Type B pancreatic cell (in vitro differentiated cells): ENCODE measurements around the gene FMN1. TPM values are rescaled to one million over a fixed set of nuclear protein-coding genes. Genes with fewer than 3 reads are reported as not detected.

Experiments
- DNase-seq: peaks from one replicate; pipeline ENCODE4 v3.0.0; 2021; ENCODE audit warnings: mixed read lengths; ENCODE audit not compliant: unreplicated experiment; ENCODE audit errors: extremely low spot score
- H3K27ac Mint-ChIP-seq: 2 replicates; pipeline ENCODE4 v1.8.0; 2021; ENCODE audit warnings: mild to moderate bottlenecking, mixed read lengths
- H3K27me3 Mint-ChIP-seq: 2 replicates; pipeline ENCODE4 v1.8.0; 2021; ENCODE audit warnings: mixed read lengths
- H3K36me3 Mint-ChIP-seq: 2 replicates; pipeline ENCODE4 v1.8.0; 2021; ENCODE audit warnings: mixed read lengths
- H3K4me1 Mint-ChIP-seq: one replicate; pipeline ENCODE4 v1.8.0; 2021; ENCODE audit warnings: mixed read lengths; ENCODE audit not compliant: unreplicated experiment
- H3K4me3 Mint-ChIP-seq: 2 replicates; pipeline ENCODE4 v1.8.0; 2021; ENCODE audit warnings: mild to moderate bottlenecking, mixed read lengths
- H3K9me3 Mint-ChIP-seq: 2 replicates; pipeline ENCODE4 v1.8.0; 2021; ENCODE audit warnings: mixed read lengths
- total RNA-seq: library from RNA; stranded (reverse); gene quantifications from 2 replicates; pipeline ENCODE4 v1.2.1, GENCODE V29; 2021; ENCODE audit warnings: low replicate concordance
- TF ChIP-seq, protein P1 (sequence below): fragments of 200-600 bp; sonication (generic); conservative IDR thresholded peaks from 2 replicates; pipeline ENCODE4 v1.5.0; 2021; ENCODE audit warnings: antibody characterized with exemption, mild to moderate bottlenecking

Gene FMN1
- total RNA-seq, 1 donor from 2014 or later, result 22.1 TPM

DNA sequence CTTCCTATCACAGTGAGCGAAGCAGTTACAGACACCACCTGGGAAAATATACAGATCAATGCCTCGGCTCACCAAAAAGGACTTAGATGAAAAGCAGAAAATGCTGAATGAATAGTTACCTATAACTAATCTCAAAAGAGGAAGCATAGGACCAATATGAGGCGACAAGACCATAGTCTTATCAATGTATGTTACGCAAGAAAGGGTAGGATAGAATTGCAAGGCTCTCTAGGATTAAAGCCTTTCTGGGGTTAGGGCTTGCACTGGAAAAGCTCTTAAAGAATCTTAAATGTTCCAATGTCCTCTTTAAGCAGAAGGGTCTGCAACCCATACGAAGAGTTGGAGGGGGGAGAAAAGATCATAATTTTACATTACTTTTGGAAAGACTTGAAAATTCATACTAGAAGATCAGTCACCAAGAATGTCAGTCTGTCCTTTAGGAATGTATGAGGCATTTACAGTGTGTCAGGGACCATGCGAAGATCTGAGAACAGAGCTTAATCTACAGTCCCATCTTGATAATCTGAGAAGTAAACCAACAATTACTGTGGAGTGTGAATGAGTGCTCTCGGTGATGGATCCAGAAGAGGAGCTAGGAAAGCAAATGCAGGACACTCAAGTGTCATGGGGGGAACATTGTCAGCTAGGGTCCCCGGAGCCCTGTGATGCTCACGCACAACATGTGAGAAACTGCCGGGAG, 290.8 kb downstream of the FMN1 start:
- Mint-ChIP-seq H3K4me1 (peaks cover 13% of the 10 kb centered on the region), H3K4me3 (no peak overlapping the region), H3K27ac (no peak overlapping the region), H3K9me3 (no peaks in the 10 kb centered on the region), H3K27me3 (no peaks in the 10 kb centered on the region), H3K36me3 (peaks cover 12% of the 10 kb centered on the region)
- no peak for DNase-seq
- TF ChIP-seq, protein P1, sequence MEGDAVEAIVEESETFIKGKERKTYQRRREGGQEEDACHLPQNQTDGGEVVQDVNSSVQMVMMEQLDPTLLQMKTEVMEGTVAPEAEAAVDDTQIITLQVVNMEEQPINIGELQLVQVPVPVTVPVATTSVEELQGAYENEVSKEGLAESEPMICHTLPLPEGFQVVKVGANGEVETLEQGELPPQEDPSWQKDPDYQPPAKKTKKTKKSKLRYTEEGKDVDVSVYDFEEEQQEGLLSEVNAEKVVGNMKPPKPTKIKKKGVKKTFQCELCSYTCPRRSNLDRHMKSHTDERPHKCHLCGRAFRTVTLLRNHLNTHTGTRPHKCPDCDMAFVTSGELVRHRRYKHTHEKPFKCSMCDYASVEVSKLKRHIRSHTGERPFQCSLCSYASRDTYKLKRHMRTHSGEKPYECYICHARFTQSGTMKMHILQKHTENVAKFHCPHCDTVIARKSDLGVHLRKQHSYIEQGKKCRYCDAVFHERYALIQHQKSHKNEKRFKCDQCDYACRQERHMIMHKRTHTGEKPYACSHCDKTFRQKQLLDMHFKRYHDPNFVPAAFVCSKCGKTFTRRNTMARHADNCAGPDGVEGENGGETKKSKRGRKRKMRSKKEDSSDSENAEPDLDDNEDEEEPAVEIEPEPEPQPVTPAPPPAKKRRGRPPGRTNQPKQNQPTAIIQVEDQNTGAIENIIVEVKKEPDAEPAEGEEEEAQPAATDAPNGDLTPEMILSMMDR, result no peak

DNA sequence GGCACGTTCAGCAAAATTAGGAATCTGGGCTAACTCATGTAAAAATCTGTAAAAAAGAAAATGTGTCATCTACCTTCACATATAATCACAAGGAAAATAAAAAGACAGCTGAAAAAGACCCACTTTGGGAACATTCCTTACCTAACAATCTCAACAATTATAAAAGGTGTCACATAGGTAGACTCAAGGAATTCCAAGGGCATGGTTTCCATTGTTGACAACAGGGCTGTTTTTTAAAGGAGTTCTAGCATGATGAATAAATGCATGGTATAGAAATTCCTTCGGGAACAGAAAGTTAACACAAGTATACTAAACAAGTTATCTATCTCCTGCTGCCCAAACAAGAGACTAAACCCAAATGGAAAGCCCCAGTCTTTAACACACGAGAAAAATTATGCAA, 292.5 kb downstream of the FMN1 start:
- peaks cover 20% of the 10 kb centered on the region for H3K36me3 Mint-ChIP-seq
- no peaks in the 10 kb centered on the region for H3K27me3 Mint-ChIP-seq
- TF ChIP-seq, protein P1, result no peak
- no peak for DNase-seq
- H3K9me3 Mint-ChIP-seq, result no peaks in the 10 kb centered on the region
- H3K4me3 Mint-ChIP-seq, result no peak overlapping the region
- H3K4me1 Mint-ChIP-seq, result peaks cover 16% of the 10 kb centered on the region
- no peak overlapping the region for H3K27ac Mint-ChIP-seq

DNA sequence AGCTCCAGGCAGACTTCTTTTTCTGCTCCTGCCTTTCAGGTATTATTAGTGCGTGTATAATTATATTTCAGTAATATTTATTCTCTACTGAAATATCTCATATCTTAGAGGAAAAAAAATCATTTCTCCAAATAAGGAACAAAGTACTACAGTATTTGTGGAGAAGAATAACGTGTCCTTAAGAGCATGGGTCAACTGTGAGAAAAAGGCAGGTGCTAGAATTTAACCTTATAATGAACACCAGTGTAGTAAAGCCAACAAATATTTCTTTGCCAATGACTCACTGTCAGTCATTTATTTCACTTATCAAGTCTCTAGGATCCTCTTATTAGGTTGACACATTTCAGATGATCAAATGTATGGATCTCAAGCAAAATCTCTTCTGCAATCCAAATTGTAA, 293.3 kb downstream of the FMN1 start:
- TF ChIP-seq, protein P1, result no peak

DNA sequence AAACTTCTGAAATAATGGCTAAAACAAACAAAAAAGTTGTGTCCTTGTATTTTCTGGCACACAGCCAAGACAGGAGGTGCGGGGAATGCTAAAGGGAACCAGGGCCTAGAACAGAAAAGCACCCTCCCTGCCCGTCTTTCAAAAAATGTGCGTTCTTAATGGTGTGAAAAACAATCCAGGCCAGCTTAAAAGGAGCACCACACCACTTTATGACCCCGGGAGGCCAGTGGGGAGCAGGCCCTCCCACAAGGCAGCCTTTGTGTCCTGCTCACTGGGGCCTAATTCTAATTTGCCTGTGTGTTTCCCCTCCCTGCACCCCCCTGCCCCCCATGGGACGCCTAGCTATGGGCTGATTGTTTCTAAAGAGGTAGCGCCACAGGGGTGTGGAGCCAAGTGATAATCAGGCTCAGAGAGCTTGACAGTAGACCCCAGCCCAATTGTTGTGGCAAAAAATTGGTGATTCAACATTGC, 295.4 kb downstream of the FMN1 start:
- DNase-seq, result no peak
- Mint-ChIP-seq H3K36me3 (peaks cover 24% of the 10 kb centered on the region), H3K9me3 (no peaks in the 10 kb centered on the region), H3K4me3 (no peak overlapping the region), H3K4me1 (peaks cover 16% of the 10 kb centered on the region), H3K27ac (no peak overlapping the region), H3K27me3 (no peaks in the 10 kb centered on the region)
- TF ChIP-seq, protein P1, result no peak

More for the DNA sequence above, 293.3 kb downstream of the FMN1 start:
- no peaks in the 10 kb centered on the region for H3K27me3 Mint-ChIP-seq
- H3K4me3 Mint-ChIP-seq, result no peak overlapping the region
- no peak overlapping the region for H3K27ac Mint-ChIP-seq
- H3K9me3 Mint-ChIP-seq, result no peaks in the 10 kb centered on the region
- H3K4me1 Mint-ChIP-seq, result peaks cover 16% of the 10 kb centered on the region
- peaks cover 20% of the 10 kb centered on the region for H3K36me3 Mint-ChIP-seq
- no peak for DNase-seq

DNA sequence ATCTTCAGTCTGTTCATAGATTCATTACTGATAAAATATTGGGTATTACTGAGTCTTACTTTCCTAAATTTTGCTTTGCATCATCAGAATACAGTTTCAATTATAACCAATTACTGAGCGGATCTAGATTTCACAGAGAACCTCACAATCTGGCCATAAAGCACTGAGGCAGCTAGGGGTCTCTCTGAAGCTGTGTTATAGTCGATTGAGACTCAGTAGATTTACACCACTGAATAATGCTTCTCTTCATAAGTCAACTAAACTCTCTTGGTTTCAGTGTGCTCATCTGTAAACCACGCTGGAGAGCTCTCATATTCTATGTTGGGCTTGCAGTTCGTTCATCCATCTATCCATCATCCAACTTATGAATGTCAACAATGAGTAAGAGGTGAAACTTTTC, 296.1 kb downstream of the FMN1 start:
- Mint-ChIP-seq H3K9me3 (no peaks in the 10 kb centered on the region), H3K36me3 (peaks cover 29% of the 10 kb centered on the region), H3K27me3 (no peaks in the 10 kb centered on the region), H3K4me1 (peaks cover 16% of the 10 kb centered on the region), H3K27ac (no peak overlapping the region), H3K4me3 (no peak overlapping the region)
- TF ChIP-seq, protein P1, result no peak
- no peak for DNase-seq
